Colonic mucosa (tissue), 4 donors: Measurements from ENCODE around the gene RBM23. TPM values are rescaled to one million over a fixed set of nuclear protein-coding genes. Genes with fewer than 3 reads are reported as not detected.
A peak's percentile ranks its signal among the peaks of the same experiment; 100 is the strongest.
"Not testable (repeated sequence)": the region's sequence is repeated elsewhere in the genome, so short reads cannot be mapped to it uniquely, and the experiment has no call there.

Source experiments
- DNase-seq: peaks from one replicate; pipeline ENCODE4 v3.0.0-alpha.2; 2020
- H3K27ac ChIP-seq: fragments of 200-600 bp; one replicate; pipeline ENCODE4 v1.8.0; 2021
- H3K27me3 ChIP-seq: fragments of 200-600 bp; one replicate; pipeline ENCODE4 v1.8.0; 2021
- H3K36me3 ChIP-seq: fragments of 200-600 bp; one replicate; pipeline ENCODE4 v1.8.0; 2021
- H3K4me1 ChIP-seq: fragments of 200-600 bp; one replicate; pipeline ENCODE4 v1.8.0; 2021; ENCODE audit warnings: mild to moderate bottlenecking
- H3K4me3 ChIP-seq: fragments of 200-600 bp; one replicate; pipeline ENCODE4 v1.8.0; 2021
- H3K9ac ChIP-seq, 2 donors: one replicate each; pipeline ENCODE4 v1.7.0; 2013; ENCODE audit warnings: control low read depth in 2 of 2, low read depth in 2 of 2, low read length in 2 of 2
- H3K9me3 ChIP-seq: fragments of 200-600 bp; one replicate; pipeline ENCODE4 v1.8.0; 2021
- intact Hi-C: fragments of 100-400 bp; cut with DNase I; formaldehyde crosslinking; loops from one replicate; pipeline ENCODE4 v1.14.1; 2022
- total RNA-seq, 2 donors: library from RNA; stranded (reverse); fragmentation: NEBNext Ultra II Directional in 1 of 2; extraction: Animal tissue kit (Norgen Biotek cat#: 25700) in 1 of 2; gene quantifications; one replicate each; pipeline ENCODE4 v1.2.1, GENCODE V29; 2021
- TF ChIP-seq, protein P1 (sequence below): fragments of 200-600 bp; IDR thresholded peaks from one replicate; pipeline ENCODE4 v1.8.0; 2022; ENCODE audit warnings: antibody characterized with exemption, mild to moderate bottlenecking
- donor health status: healthy.
- donor health status: DM: no; HTN: no; CAD: no.
- donor health status: DM: no; HTN: no; CAD: no.

The RBM23 gene
- 10 to 100 TPM; 66.8 to 67.7 TPM for total RNA-seq

DNA sequence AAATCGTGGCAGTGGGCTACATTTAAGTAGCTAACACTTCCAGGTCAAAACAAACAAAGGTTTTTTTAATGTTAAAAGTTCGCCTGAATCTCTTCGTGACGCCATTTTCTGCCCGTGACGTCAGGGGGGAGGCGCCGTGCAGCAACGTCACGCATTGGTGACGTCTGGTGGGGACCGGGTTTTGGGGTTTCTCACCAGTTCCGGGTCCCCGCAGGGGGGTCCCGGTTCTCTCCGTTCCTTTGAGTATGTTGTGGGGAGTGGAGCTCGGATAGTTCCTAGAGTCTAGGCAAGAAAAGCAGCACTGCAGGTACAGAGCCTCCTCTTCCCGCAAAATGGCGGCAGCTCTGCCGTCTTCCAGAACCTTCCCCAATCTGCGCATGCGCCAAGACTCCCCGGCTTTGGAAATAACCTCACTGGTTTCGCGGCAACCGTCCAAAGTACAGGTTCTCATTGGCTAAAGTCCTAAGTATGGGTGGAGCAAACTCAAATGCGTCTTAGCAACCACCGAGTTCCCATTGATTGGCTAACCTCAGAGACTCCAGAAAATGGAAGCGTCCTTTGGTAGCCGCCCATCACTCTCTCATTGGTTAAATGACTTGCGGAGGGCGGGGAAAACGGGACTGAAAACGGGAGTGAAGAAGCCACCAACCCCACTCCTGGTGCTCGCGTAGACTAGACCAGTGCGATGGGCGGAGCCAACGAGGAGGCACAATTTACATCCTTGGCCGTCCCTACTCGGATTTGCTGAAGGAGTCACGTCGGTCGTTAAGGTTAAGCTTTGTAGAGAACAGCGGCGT, at the start of gene RBM23:
RBM23 (minus strand) TSS at position 346 of the 797 bp plus-strand sequence.
- DNase-seq, result peak; percentile 100
- Histone ChIP-seq H3K27ac (peak within 1 kb of the TSS; percentile 86), H3K9me3 (no peaks in the 10 kb centered on the region), H3K4me3 (peak within 1 kb of the TSS; percentile 52), H3K4me1 (peaks cover 9% of the 10 kb centered on the region), H3K27me3 (no peaks in the 10 kb centered on the region), H3K9ac (peak within 1 kb of the TSS; percentile 91 to 94), H3K36me3 (no peaks in the 10 kb centered on the region)
- TF ChIP-seq, protein P1, sequence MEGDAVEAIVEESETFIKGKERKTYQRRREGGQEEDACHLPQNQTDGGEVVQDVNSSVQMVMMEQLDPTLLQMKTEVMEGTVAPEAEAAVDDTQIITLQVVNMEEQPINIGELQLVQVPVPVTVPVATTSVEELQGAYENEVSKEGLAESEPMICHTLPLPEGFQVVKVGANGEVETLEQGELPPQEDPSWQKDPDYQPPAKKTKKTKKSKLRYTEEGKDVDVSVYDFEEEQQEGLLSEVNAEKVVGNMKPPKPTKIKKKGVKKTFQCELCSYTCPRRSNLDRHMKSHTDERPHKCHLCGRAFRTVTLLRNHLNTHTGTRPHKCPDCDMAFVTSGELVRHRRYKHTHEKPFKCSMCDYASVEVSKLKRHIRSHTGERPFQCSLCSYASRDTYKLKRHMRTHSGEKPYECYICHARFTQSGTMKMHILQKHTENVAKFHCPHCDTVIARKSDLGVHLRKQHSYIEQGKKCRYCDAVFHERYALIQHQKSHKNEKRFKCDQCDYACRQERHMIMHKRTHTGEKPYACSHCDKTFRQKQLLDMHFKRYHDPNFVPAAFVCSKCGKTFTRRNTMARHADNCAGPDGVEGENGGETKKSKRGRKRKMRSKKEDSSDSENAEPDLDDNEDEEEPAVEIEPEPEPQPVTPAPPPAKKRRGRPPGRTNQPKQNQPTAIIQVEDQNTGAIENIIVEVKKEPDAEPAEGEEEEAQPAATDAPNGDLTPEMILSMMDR, result no peak
- intact Hi-C loops, result no loop called here

- no peak for DNase-seq
- intact Hi-C loops, result no loop called here
- Histone ChIP-seq H3K4me1 (no peaks in the 10 kb centered on the region), H3K27ac (no peak overlapping the region), H3K27me3 (no peaks in the 10 kb centered on the region), H3K36me3 (no peaks in the 10 kb centered on the region), H3K4me3 (no peak overlapping the region), H3K9me3 (no peaks in the 10 kb centered on the region), H3K9ac (no peak overlapping the region)
- TF ChIP-seq, protein P1, result no peak
Observed at GRCh38 chr14:22966783-22967269, 47.9 kb upstream of the RBM23 start.

- intact Hi-C loops, H3K9ac ChIP-seq, H3K27ac ChIP-seq, H3K4me3 ChIP-seq, H3K27me3 ChIP-seq, H3K9me3 ChIP-seq, H3K4me1 ChIP-seq, H3K36me3 ChIP-seq, DNase-seq: not testable (repeated sequence)
Observed at GRCh38 chr14:22965916-22966782, 47.2 kb upstream of the RBM23 start.

DNA sequence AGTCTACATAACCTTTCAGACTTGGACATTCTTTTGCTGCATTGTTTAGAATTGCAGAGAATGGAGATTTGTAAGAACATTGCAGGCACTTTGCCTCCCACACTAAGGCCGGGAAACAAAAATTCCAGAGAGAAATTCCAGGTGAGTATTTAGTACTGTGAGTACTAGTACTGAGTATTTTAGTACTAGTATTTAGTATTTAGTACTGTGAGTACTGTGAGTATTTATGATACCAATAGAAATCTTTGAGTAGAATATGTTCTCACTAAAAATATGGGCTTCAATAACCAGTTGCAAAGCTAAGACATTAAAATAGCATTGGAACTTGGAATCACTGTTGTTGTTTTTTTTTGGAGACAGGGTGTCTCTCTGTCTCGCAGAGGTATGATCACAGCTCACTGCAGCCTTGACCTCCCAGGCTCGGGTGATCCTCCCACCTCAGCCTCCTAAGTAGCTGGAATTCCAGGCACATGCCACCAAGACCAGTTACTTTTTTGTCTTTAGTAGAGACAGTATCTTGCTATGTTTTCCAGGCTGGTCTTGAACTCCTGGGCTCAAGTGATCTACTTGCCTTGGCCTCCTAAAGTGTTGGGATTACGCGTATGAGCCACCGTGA, 43.2 kb upstream of the RBM23 start:
- H3K4me3 ChIP-seq, result no peak overlapping the region
- no peaks in the 10 kb centered on the region for H3K9me3 ChIP-seq
- no peak overlapping the region for H3K9ac ChIP-seq
- no peaks in the 10 kb centered on the region for H3K4me1 ChIP-seq
- H3K27ac ChIP-seq, result no peak overlapping the region
- intact Hi-C loops, result no loop called here
- TF ChIP-seq, protein P1, result no peak
- H3K36me3 ChIP-seq, result no peaks in the 10 kb centered on the region
- H3K27me3 ChIP-seq, result no peaks in the 10 kb centered on the region
- DNase-seq, result no peak

GRCh38 chr14:22955702-22956569, 37.0 kb upstream of the RBM23 start:
- H3K9ac ChIP-seq, result peak overlapping the region; percentile 81 to 88
- TF ChIP-seq, protein P1, result no peak
- intact Hi-C loops, result no loop called here
- H3K27ac ChIP-seq, result peak overlapping the region; percentile 92
- peak overlapping the region; percentile 49 for H3K4me3 ChIP-seq
- no peak for DNase-seq
- H3K4me1 ChIP-seq, result peaks cover 5% of the 10 kb centered on the region
- no peaks in the 10 kb centered on the region for H3K27me3 ChIP-seq
- no peaks in the 10 kb centered on the region for H3K36me3 ChIP-seq
- no peaks in the 10 kb centered on the region for H3K9me3 ChIP-seq
